Measurements from ENCODE around the gene TBCD.
"Not testable (repeated sequence)": the region's sequence is repeated elsewhere in the genome, so short reads cannot be mapped to it uniquely, and the experiment has no call there.

Gene TBCD

DNA sequence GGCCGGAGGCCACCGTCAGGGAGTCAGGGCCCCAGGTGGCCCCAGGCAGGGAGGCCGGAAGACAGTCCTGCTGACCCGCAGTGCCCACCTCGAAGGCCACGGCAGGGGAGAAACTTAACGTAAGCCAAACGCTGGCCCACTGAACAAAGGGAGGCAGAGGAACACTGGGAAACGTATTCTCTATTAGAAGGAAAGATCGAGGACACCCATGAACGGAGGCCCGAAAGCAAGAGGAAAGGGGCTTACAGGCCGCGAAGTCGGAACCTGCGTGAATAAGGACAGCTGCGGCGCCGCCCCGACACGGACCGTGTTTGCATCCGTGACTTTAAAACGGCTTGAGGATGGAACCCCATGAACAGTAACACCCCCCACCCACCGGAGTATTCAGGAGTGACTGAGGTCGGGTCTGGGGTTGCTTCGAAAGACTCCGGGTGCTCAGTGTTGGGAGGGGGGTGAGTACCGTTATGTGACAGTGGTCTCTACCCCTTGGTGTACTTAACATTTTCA lies 225.2 kb downstream of the TBCD start:
- no peak for DNase-seq (ENCODE audit: low read depth, low spot score)
- Histone ChIP-seq H3K27ac (ENCODE audit: low read length) (no peak overlapping the region), H3K9me3 (ENCODE audit: control insufficient read depth, insufficient read depth, low read length) (no peaks in the 10 kb centered on the region), H3K4me3 (ENCODE audit: low read length) (no peak overlapping the region), H3K36me3 (ENCODE audit: control insufficient read depth, insufficient read depth, low read length) (no peaks in the 10 kb centered on the region), H3K27me3 (ENCODE audit: control insufficient read depth, insufficient read depth, low read length) (no peaks in the 10 kb centered on the region), H3K4me1 (ENCODE audit: control insufficient read depth, insufficient read depth, low read length) (0 out of 2 replicates have a peak, but pooled peaks cover 2% of the 10 kb centered on the region)
- WGBS (ENCODE audit: insufficient coverage, insufficient read length) = no CpG with 5 or more reads among the region's 29 CpGs

DNA sequence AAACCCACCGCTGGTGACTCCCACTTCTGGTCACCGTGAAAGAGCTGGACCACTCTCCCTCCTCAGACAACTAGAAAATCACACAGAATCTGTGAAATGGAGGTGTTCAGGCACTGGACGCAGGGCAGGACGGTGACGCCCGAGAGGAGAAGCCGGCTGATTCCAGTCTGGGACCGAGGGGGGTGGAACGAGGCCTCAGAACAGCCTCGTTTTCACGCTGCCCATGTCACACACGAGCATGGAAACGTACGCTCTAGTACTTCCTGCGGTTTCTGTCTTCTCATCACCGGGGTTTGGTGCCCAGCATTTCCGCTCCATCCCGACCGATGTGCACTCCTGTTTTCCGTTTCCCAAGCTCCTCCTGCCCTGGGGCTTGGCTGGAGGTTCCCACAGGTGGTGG lies 225.7 kb downstream of the TBCD start:
- H3K36me3 ChIP-seq (ENCODE audit: control insufficient read depth, insufficient read depth, low read length) = no peaks in the 10 kb centered on the region
- DNase-seq (ENCODE audit: low read depth, low spot score) = no peak
- no peak overlapping the region for H3K4me3 ChIP-seq (ENCODE audit: low read length)
- H3K27ac ChIP-seq (ENCODE audit: low read length) = no peak overlapping the region
- no CpG with 5 or more reads among the region's 20 CpGs for WGBS (ENCODE audit: insufficient coverage, insufficient read length)
- H3K27me3 ChIP-seq (ENCODE audit: control insufficient read depth, insufficient read depth, low read length) = no peaks in the 10 kb centered on the region
- H3K4me1 ChIP-seq (ENCODE audit: control insufficient read depth, insufficient read depth, low read length) = 0 out of 2 replicates have a peak, but pooled peaks cover 2% of the 10 kb centered on the region
- H3K9me3 ChIP-seq (ENCODE audit: control insufficient read depth, insufficient read depth, low read length) = no peaks in the 10 kb centered on the region

DNA sequence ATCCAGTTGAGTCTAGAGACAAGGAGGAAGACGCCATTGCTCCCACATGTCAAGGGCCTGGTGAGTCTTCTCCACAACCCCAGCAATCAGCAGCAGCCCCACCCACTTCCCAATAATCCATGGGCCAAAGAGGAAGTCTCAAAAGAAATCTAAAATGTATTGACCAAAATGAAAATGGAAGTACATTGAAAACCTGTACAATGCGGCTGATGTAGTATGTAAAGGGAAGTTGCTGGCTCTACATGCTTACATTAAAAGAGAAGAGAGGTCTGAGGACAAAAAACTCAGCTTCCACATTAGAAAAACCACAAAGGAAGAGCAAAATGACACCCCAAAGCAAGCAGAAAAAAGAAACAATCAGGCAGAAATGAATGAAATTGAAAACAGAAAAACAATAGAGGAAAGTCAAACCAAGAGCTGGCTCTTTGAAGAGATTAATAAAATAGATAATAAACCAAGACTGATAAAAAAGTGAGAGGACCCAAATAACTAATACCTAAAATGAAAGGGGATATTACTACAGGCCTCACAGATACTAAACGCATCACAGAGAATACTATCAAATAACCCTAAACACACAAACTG lies 227.0 kb downstream of the TBCD start:
- H3K27me3 ChIP-seq (ENCODE audit: control insufficient read depth, insufficient read depth, low read length) = no peaks in the 10 kb centered on the region
- WGBS (ENCODE audit: insufficient coverage, insufficient read length) = no CpG with 5 or more reads among the region's 3 CpGs
- no peak overlapping the region for H3K4me3 ChIP-seq (ENCODE audit: low read length)
- no peaks in the 10 kb centered on the region for H3K36me3 ChIP-seq (ENCODE audit: control insufficient read depth, insufficient read depth, low read length)
- H3K4me1 ChIP-seq (ENCODE audit: control insufficient read depth, insufficient read depth, low read length) = 0 out of 2 replicates have a peak, but pooled peaks cover 2% of the 10 kb centered on the region
- H3K27ac ChIP-seq (ENCODE audit: low read length) = no peak overlapping the region
- DNase-seq (ENCODE audit: low read depth, low spot score) = no peak
- H3K9me3 ChIP-seq (ENCODE audit: control insufficient read depth, insufficient read depth, low read length) = no peaks in the 10 kb centered on the region

DNA sequence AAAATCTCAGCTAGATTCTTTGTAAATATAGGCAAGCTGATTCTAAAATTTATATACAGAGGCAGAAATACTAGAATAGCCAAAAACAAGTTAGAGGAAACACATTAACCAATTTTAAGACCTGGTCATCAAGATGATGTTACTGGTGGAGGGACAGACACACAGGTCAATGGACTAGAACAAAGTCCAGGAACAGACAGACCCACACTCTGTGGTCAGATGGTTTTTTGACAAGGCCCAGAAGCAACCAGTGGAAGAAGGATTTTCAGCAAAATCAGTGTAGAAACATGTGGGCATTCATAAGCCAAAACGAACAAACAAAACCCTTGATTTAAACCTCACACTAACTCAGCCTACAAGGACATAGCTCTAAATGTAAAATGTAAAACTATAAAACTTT lies 227.9 kb downstream of the TBCD start:
- no peaks in the 10 kb centered on the region for H3K9me3 ChIP-seq (ENCODE audit: control insufficient read depth, insufficient read depth, low read length)
- WGBS (ENCODE audit: insufficient coverage, insufficient read length) = no CpG with 5 or more reads among the region's 1 CpG
- H3K36me3 ChIP-seq (ENCODE audit: control insufficient read depth, insufficient read depth, low read length) = no peaks in the 10 kb centered on the region
- no peak overlapping the region for H3K4me3 ChIP-seq (ENCODE audit: low read length)
- H3K27ac ChIP-seq (ENCODE audit: low read length) = no peak overlapping the region
- H3K27me3 ChIP-seq (ENCODE audit: control insufficient read depth, insufficient read depth, low read length) = no peaks in the 10 kb centered on the region
- DNase-seq (ENCODE audit: low read depth, low spot score) = no peak
- 0 out of 2 replicates have a peak, but pooled peaks cover 2% of the 10 kb centered on the region for H3K4me1 ChIP-seq (ENCODE audit: control insufficient read depth, insufficient read depth, low read length)

DNA sequence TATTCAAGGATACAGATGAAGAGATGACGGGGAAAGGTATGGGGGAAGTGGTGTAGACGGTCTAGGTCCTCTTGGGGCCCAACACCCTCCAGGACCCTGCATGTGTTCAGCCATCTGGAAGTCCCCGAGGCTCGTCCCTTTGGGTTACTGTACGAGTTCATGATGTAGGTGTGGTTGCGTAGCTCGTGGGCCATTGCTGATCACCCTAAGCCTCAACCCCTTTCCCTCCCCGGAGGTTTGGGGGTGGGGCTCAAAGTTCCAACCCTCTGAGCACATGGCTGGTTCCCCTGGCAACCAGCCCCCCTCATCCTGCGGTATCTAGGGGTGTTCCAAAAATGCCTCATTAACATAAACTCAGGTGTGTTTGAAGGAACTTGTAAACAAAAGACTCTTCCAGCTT lies 228.8 kb downstream of the TBCD start:
- Histone ChIP-seq H3K27me3 (ENCODE audit: control insufficient read depth, insufficient read depth, low read length) (no peaks in the 10 kb centered on the region), H3K27ac (ENCODE audit: low read length) (no peak overlapping the region), H3K4me3 (ENCODE audit: low read length) (no peak overlapping the region), H3K9me3 (ENCODE audit: control insufficient read depth, insufficient read depth, low read length) (no peaks in the 10 kb centered on the region), H3K36me3 (ENCODE audit: control insufficient read depth, insufficient read depth, low read length) (no peaks in the 10 kb centered on the region), H3K4me1 (ENCODE audit: control insufficient read depth, insufficient read depth, low read length) (0 out of 2 replicates have a peak, but pooled peaks cover 2% of the 10 kb centered on the region)
- DNase-seq (ENCODE audit: low read depth, low spot score) = no peak
- no CpG with 5 or more reads among the region's 9 CpGs for WGBS (ENCODE audit: insufficient coverage, insufficient read length)

DNA sequence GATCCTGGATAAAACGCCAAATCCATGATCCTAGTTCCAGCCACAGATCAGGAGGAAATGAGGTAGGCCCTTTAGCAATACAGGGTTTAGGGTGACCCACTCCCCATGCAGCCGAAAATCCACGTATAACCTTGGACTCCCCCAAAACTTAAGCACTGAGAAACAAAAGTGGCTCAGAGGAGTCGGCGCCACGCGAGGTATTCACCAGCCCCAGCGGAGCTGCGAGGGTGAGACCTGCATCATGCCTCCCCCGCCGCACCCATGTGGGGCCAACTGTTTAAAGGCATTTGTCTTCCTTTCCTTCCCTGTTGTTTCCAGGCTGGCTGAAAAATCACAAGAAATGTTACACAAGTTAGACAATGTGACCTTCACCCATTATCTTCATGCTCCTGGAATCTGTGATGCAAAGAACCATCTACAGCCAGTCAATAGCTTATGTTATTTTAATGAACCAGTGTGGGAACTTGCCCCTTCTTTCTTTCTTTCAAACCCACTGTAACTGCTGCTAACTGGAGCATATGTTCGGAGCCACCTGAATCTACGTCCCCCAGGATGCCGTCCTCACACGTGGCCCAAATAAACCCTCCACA lies 229.4 kb downstream of the TBCD start:
- H3K4me3 ChIP-seq (ENCODE audit: low read length) = no peak overlapping the region
- 0 out of 2 replicates have a peak, but pooled peaks cover 3% of the 10 kb centered on the region for H3K4me1 ChIP-seq (ENCODE audit: control insufficient read depth, insufficient read depth, low read length)
- H3K27ac ChIP-seq (ENCODE audit: low read length) = no peak overlapping the region
- no peaks in the 10 kb centered on the region for H3K27me3 ChIP-seq (ENCODE audit: control insufficient read depth, insufficient read depth, low read length)
- H3K9me3 ChIP-seq (ENCODE audit: control insufficient read depth, insufficient read depth, low read length) = no peaks in the 10 kb centered on the region
- no peaks in the 10 kb centered on the region for H3K36me3 ChIP-seq (ENCODE audit: control insufficient read depth, insufficient read depth, low read length)
- no CpG with 5 or more reads among the region's 15 CpGs for WGBS (ENCODE audit: insufficient coverage, insufficient read length)
- DNase-seq (ENCODE audit: low read depth, low spot score) = no peak

DNA sequence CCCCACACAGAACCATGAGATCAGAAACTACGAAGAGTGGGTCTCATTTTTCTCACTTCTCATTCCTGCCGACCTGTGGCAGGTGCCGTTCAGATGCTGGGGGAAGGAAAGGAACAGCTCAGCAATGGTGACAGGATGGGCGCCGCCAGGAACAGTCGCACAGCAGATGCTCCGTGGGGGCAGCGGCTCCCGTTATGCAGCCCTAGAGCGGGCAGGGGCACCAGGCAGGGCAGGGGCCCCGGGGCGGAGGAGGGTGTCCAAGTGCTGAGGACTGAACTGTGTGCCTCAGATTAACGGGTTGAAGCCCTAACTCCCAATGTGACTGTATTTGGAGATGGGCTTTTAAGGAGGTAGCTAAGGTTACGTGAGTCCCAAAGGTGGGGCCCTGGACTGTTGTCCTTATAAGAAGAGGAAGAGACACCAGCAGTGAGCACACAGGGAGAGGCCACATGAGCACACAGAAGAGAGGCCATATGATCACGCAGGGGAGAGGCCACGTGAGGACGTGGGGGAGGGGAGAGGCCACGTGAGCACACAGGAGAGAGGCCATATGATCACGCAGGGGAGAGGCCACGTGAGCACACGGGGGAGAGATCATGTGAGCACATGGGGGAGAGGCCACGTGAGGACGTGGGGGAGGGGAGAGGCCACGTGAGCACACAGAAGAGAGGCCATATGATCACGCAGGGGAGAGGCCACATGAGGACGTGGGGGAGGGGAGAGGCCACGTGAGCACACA lies 231.8 kb downstream of the TBCD start:
- Histone ChIP-seq H3K9me3 (ENCODE audit: control insufficient read depth, insufficient read depth, low read length) (no peaks in the 10 kb centered on the region), H3K4me3 (ENCODE audit: low read length) (no peak overlapping the region), H3K27me3 (ENCODE audit: control insufficient read depth, insufficient read depth, low read length) (no peaks in the 10 kb centered on the region), H3K4me1 (ENCODE audit: control insufficient read depth, insufficient read depth, low read length) (peaks cover 4% of the 10 kb centered on the region; the same call in 1 of the 2 replicates), H3K36me3 (ENCODE audit: control insufficient read depth, insufficient read depth, low read length) (no peaks in the 10 kb centered on the region), H3K27ac (ENCODE audit: low read length) (no peak overlapping the region)
- no peak for DNase-seq (ENCODE audit: low read depth, low spot score)
- no CpG with 5 or more reads among the region's 27 CpGs for WGBS (ENCODE audit: insufficient coverage, insufficient read length)

DNA sequence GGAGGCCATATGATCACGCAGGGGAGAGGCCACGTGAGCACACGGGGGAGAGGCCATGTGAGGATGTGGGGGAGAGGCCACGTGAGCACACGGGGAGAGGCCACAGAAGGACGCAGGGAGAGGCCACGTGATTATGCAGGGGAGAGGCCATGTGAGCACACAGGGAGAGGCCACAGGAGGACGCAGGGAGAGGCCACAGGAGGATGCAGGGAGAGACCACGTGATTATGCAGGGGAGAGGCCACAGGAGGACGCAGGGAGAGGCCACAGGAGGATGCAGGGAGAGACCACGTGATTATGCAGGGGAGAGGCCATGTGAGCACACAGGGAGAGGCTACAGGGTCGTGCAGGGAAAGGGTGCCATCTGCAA lies 232.4 kb downstream of the TBCD start:
- H3K27me3 ChIP-seq (ENCODE audit: control insufficient read depth, insufficient read depth, low read length); H3K27ac ChIP-seq (ENCODE audit: low read length); DNase-seq (ENCODE audit: low read depth, low spot score); H3K4me1 ChIP-seq (ENCODE audit: control insufficient read depth, insufficient read depth, low read length); H3K4me3 ChIP-seq (ENCODE audit: low read length); H3K36me3 ChIP-seq (ENCODE audit: control insufficient read depth, insufficient read depth, low read length); H3K9me3 ChIP-seq (ENCODE audit: control insufficient read depth, insufficient read depth, low read length): not testable (repeated sequence)
- no CpG with 5 or more reads among the region's 12 CpGs for WGBS (ENCODE audit: insufficient coverage, insufficient read length)

DNA sequence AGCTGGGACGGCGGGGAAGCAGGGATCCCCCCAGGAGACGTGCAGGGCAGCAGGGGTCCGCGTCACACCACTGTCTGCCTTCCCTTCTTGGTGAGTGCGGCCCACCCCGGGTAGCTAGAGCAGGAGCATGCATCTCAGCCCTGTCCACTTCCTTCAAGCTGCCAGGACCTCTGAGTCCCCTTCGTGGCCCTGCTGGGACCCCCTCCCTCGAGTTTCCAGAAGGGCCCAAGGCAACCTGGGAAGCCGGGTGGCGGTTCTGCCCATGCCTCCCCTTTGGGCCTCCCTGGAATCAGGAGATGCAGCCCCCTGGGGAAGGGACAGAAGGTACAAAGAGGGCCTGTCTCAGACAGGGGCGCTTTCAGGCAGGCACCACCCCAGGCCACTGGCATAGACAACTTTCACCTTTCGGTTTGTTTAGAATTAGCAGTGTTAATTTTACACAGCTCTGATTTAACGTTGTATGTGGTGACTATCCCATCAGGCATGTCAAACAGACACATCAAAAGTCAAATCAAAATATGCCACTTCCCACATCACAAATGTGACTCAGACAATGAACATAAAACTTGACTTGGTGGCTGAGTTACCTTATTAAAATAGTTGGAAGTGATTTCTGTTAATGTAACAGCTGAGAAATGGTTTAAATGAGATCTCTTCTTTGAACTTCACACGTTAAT lies 233.0 kb downstream of the TBCD start:
- no peaks in the 10 kb centered on the region for H3K36me3 ChIP-seq (ENCODE audit: control insufficient read depth, insufficient read depth, low read length)
- H3K27ac ChIP-seq (ENCODE audit: low read length) = no peak overlapping the region
- H3K9me3 ChIP-seq (ENCODE audit: control insufficient read depth, insufficient read depth, low read length) = no peaks in the 10 kb centered on the region
- peaks cover 4% of the 10 kb centered on the region; the same call in 1 of the 2 replicates for H3K4me1 ChIP-seq (ENCODE audit: control insufficient read depth, insufficient read depth, low read length)
- no peak for DNase-seq (ENCODE audit: low read depth, low spot score)
- WGBS (ENCODE audit: insufficient coverage, insufficient read length) = no CpG with 5 or more reads among the region's 15 CpGs
- no peak overlapping the region for H3K4me3 ChIP-seq (ENCODE audit: low read length)
- H3K27me3 ChIP-seq (ENCODE audit: control insufficient read depth, insufficient read depth, low read length) = no peaks in the 10 kb centered on the region

DNA sequence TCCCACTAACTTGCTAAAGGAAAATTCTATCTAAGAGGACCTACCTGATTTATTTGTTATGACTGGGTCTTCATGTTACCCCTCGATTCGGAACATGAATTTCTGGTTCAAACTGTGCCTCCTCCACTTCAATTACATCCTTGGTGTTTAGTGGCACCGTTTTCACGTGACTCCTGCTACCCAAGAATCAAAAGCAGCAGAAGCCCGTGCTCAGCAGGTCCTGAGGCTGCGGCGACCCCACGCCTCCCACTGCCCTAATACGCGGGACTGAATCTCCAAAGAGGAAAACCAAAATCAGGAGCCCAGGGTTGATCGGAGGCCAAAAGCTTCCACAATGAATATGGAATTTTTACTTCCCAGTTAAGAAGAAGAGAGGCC lies 233.6 kb downstream of the TBCD start:
- WGBS (ENCODE audit: insufficient coverage, insufficient read length) = no CpG with 5 or more reads among the region's 11 CpGs
- Histone ChIP-seq H3K27ac (ENCODE audit: low read length) (no peak overlapping the region), H3K27me3 (ENCODE audit: control insufficient read depth, insufficient read depth, low read length) (no peaks in the 10 kb centered on the region), H3K9me3 (ENCODE audit: control insufficient read depth, insufficient read depth, low read length) (no peaks in the 10 kb centered on the region), H3K36me3 (ENCODE audit: control insufficient read depth, insufficient read depth, low read length) (no peaks in the 10 kb centered on the region), H3K4me3 (ENCODE audit: low read length) (no peak overlapping the region), H3K4me1 (ENCODE audit: control insufficient read depth, insufficient read depth, low read length) (peaks cover 4% of the 10 kb centered on the region; the same call in 1 of the 2 replicates)
- no peak for DNase-seq (ENCODE audit: low read depth, low spot score)

Measured in iPS DF 6.9 (cell line).